Gastrocnemius medialis (tissue), 4 donors: ENCODE measurements around the gene PLCL2.

Experiments
- POLR2A ChIP-seq, 2 donors: fragments of 450-650 bp; IDR thresholded peaks; one replicate each; pipeline ENCODE4 v1.6.1; 2017; ENCODE audit warnings: antibody characterized with exemption in 2 of 2, mild to moderate bottlenecking in 2 of 2, moderate library complexity in 2 of 2
- TF ChIP-seq, protein P1 (sequence below), 5 experiments: fragments of 450-650 bp in 3 of 5; fragments of 200-600 bp in 2 of 5; sonication (generic) in 2 of 5; IDR thresholded peaks in 4 of 5; conservative IDR thresholded peaks in 1 of 5; 1 replicate in 4 of 5; 2 replicates in 1 of 5; pipeline ENCODE4 v1.5.1; 2016 to 2019; ENCODE audit warnings: antibody characterized with exemption in 5 of 5, mild to moderate bottlenecking in 3 of 5, moderate library complexity in 3 of 5

DNA sequence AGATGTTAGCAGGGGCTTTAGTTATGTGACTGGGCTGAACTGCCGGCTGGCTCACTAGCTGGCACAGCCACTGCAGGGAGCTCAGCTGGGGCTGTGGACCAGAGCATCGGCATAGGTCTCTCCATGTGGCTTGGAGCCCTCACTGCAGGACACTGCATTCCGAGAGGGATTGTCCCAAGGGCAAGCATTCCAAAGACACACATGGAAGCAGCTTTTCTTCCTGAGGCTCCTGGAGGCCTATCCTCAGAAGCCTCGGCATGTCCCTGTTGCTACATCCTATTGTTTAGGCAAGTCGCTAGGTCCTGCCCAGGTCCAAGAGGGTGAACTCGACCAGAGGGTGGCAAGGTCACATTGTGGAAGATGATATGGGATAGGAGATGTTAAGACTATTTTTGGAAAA is 209.8 kb downstream of the PLCL2 start:
- TF ChIP-seq, protein P1, sequence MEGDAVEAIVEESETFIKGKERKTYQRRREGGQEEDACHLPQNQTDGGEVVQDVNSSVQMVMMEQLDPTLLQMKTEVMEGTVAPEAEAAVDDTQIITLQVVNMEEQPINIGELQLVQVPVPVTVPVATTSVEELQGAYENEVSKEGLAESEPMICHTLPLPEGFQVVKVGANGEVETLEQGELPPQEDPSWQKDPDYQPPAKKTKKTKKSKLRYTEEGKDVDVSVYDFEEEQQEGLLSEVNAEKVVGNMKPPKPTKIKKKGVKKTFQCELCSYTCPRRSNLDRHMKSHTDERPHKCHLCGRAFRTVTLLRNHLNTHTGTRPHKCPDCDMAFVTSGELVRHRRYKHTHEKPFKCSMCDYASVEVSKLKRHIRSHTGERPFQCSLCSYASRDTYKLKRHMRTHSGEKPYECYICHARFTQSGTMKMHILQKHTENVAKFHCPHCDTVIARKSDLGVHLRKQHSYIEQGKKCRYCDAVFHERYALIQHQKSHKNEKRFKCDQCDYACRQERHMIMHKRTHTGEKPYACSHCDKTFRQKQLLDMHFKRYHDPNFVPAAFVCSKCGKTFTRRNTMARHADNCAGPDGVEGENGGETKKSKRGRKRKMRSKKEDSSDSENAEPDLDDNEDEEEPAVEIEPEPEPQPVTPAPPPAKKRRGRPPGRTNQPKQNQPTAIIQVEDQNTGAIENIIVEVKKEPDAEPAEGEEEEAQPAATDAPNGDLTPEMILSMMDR (IDR thresholded peaks at IDR 0.05 in 4 of 5, conservative IDR thresholded peaks at IDR 0.05 in 1 of 5): no peak
- no peak for TF ChIP-seq POLR2A (IDR thresholded peaks at IDR 0.05)
